GM11168 (cell line): ENCODE results near the gene FRRS1.

Source experiments
- in situ Hi-C: fragments of 300-500 bp; cut with MboI; formaldehyde crosslinking; loops from one replicate; pipeline ENCODE4 v1.12.0; 2022; ENCODE audit warnings: low sequenced_read_pairs; ENCODE audit not compliant: unreplicated experiment

FRRS1 gene

DNA sequence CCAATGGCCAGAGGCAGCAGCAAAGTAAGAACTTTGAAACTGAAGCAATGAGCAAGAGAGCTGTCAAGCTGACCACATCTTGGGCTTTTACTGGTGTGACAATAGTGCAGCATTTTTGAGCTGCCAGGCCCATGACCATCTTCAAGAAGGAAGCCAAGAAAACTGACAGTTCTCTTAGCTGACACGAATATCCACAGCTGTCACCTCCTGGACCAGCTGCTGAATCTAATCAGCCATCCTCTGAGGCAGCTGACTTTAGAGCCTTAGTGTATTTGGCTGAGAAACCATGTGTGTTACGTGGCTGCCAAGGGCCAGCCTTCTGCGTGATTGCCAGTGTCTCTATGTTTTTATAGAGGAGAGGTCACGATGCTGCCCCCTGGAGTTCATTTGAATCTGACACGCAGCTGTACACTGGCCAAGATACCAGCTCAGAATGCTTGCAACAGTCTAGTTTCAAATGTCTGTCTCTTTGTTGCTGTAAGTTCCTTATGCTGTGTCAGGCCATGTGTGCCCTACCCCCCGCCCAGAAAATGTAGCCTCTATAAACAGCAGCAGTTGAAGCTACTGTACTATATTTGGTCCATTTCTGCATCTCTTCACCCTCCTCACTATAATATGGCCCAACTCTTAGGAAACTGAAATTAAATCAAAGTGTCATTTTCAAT, 80.8 kb downstream of the FRRS1 start:
- in situ Hi-C loops = no loop called here

DNA sequence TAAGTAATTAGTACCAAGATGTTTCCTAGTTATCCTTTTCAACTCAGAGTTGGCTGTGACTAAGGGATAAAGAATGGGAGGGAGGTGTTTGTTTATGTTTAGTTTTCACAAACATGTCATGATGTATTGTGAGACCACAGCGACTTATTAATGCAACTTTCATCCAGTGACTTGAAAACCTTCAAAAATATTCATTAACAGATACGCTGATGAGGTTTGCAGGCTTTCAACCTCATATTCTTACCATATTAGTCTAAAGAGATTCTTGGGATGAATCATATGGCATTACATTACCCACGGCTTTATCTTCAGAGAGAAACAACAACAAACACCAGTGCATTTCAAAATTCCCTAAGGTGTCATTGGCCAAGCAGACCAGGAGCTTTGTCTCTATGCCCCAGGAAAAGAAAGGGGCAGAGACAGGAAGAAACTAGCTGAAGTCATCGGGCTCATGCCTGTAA, 84.1 kb downstream of the FRRS1 start:
- in situ Hi-C loops = no loop called here

DNA sequence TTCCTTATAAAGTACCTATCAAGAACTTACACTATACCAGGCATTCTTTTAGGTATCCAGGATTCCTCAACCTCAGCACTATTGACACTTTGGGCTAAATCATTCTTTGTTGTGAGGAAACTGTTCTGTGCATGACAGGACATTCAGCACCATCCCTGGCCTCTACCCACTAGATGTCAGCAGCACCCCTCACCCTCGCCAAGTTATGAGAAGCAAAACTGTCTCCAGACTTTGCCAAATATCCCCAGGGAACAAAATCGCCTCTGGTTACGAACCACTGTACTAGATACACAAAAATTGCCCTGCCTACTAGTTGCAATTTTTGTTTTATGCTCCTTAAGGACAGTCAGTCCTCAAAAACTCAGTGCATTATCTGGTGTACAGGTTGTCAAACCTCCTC, 84.9 kb downstream of the FRRS1 start:
- in situ Hi-C loops = no loop called here

DNA sequence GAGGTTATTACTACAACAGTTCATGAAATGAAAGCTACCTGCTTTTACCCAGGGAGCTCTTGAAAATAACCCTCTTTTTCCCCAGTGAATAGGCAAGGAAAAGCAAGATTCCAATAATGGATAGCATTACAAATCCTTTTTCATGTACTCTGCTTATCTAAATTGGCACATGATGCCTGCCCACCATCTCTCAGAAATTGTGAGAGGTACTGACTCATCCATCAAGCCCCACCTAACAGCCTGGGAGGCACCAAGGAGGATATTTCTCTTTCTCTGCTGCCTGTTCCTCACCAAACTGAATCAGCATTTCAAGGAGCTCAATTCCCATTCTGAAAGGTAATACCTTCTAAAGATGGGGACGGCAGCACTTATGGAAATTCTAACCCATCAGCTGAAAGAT, 86.2 kb downstream of the FRRS1 start:
- in situ Hi-C loops = no loop called here

DNA sequence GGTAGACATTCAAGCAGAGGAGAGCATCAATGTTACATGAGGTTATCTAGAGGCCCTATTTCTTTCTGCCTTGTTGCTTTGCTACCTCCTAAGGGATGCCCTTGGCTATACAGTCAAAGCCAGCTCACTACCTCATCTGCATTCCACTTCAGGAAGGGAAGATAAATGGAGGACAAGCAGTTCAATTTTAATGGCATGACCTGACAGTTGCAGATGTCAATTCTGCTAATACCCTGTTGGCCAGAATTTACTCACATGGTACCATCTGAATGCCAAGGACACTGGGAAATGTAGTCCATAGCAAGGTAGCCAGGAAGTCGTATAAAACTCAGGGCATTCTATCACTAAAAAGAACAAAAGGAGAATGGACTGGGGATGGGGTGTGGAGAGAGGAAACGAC, 89.0 kb downstream of the FRRS1 start:
- in situ Hi-C loops = no loop called here

DNA sequence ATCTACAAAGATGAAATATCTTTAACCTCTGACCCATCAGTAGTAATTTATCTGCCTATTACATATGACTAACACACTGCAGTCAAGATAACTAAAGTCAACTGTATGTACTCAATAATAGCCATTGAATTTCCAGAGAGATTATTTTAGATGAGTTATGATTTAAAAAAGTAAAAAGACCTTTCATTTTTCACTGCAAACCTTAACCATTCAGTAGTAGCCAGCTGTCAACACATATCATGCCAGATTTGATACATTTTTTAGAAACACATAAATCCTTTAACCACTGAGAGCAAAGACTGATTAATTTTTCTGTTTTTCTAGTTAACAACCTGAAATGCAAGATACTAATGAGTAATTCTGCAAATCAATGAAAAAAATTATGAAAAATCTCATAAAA, 89.6 kb downstream of the FRRS1 start:
- in situ Hi-C loops = no loop called here

DNA sequence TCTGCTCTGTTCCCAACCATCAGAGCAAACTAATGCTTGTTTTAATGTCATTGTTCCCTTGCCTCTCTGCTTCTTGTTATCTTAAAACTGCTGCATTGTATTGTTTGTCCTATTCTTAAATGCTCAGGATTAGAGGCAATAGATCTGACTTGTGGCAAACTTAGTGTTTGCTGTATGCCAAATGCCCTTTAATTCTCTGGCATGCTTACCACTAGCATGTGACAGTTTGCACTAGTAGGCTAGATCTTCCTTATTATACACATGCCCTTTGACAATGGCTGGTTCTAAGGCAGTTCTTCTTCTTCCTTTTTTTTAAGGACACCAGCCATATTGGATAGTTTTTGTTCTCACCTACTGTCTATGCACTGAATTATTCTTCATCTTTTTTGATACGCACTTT, 90.4 kb downstream of the FRRS1 start:
- in situ Hi-C loops = no loop called here

DNA sequence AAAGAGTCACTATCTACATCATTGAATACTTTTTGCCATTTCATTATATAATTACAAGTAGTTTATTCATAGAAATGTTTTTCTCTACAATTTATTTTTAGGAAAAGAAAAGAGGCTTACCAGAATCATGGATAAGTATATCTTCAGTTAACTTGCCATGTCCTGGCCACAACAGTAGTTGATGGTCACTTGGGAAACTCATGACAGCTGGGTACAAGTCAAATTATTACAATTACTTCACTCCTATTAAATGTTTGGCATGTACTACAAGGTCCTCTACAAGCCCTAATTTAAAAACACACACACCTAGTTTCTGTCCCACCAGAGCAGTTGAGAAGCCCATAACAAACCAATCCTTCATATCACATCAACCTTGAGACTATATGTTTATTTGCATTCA, 91.1 kb downstream of the FRRS1 start:
- in situ Hi-C loops = no loop called here

DNA sequence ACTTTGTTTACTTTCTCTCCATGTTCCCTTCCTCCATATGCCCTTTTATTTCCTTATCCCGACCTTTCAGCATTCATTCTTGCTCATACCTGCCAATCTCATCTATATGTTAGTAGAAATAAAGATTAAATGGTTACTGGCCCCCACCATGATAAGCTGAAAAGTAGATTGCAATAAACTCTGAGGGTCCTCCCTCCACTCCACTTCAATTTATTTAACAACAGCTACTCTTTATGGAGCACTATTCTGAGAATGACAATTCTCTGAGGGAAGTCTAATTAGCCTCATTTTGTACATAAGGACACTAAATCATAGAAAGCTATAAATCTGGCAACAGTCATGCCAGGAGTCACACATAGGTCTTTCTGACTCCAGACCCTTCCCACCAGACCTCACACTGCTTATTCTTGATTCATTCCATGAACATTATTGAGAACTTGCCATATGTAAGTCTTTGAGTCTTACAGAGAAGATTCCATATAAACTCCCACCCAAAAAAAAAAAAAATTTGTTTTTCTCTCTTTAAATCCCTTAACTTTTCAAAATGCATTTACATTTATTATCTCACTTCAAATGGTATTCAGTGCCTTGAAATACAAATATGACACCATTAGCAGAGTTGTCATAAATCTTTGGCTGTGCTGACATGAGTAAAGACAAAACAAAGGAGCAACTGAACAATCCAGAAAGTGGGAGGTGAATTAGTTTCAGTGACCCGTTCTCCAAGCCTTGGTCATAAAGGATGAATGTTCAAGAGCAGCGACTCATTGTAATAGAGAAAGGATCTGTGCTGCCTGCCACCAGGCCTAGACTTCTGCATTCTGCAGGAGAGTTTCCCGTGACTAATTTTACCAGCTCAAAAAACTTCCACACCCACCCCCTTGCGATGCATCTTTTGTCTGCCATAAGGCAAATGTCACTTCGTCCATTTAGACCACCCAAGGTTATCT, 92.0 kb downstream of the FRRS1 start:
- in situ Hi-C loops = no loop called here

DNA sequence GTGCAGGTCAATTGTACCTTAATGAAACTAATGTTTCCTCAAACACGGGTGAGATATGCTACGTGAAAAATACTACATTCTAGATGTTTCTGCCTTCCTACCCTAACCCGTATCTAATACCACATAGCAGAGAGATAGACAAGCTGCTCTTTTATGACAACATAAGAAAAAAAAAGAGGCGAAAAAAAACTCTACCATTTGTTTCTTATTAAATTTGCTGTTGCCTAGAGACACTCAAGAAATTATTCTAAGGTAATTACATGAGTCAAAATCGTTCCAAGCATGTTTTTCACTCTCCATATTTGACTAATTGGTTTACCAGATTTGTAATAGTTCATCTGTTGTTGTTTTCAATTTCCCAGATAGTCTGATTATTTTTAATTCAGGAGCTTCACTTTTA, 93.1 kb downstream of the FRRS1 start:
- in situ Hi-C loops = no loop called here

DNA sequence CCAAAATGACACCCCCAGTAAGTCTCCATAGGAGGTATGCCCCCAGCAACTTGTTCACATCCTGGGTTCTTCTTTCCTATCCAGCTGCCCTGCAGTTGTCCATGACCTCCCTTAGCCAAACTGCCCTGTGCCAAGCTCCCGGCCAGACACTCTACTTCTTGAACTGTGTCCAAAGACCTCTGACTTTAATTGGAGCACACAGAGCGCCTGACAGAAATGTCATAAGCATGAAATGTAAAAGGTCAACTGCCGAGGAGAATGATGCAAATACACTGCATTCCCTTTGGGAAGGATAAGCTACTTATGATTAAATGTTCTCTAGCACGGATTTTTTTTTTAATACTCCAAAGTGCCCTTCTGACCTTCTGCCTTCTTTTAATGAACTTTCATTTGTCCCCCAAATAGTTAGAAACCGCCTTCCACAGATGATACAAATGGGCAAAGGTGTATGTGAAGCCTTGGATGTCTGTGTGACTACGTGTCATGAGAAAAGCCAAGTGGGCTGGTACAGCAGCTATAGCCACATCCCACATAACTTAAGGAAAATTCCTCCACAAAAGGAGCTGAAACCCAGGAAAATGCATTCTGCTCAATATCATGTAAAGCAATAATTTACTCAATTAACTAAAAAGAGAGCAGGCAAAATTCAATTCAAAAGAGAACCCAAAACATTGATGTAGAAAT, 93.8 kb downstream of the FRRS1 start:
- in situ Hi-C loops = no loop called here

DNA sequence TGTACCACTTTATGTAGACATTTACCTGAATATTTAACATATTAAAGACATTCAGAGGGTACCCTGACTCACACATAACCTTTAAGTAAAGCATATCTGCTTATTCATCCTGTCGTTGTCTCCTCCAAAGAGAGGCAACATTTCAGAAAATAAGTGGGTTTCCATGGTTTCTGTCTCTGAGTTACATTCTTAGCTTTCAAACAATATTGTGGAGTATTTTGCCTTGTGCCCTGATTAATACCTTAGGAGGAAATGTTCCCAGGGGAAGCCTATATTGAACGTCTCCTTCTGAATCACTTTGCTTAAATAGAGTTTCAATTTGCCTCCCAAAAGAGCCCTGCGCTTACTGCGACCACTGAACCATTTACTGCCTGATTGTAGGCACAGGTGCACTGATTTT, 94.4 kb downstream of the FRRS1 start:
- in situ Hi-C loops = no loop called here

DNA sequence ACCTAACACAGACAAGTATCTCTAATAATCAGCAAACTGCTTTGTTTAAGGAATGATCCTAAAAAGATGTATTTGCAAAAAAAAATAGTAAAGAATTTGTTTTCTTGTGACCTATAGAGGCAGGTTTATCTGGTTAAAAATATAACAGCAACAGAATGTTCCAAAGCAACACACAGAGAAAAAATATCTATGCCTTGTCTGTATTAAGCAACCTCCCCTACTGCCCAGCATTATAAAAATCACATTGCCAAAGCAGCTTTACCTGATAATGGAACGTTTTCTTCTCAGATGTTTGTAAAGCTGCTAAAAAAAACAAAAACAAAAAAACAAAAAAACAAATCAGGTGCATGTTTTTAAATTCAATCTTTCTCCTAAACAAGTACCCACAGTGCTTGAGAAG, 95.9 kb downstream of the FRRS1 start:
- in situ Hi-C loops = no loop called here

DNA sequence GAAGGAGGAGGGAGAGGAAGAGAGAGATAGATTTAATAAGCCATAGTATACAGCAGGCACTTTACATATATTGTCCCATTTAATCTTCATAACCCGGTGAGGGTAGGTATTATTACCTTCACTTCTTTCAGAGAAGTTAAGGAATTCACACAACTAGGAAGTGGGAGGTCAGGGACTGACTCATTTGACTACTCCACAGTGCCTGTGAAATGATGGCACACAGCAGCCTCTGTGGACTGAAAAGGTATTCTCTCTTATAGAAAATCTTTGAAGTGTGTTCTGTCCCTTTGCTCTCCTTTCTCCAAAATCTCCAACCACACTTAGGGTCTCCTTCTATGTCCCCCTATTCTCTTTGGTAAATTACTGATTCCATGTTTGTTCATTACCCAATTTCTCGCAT, 96.6 kb downstream of the FRRS1 start:
- in situ Hi-C loops = no loop called here

DNA sequence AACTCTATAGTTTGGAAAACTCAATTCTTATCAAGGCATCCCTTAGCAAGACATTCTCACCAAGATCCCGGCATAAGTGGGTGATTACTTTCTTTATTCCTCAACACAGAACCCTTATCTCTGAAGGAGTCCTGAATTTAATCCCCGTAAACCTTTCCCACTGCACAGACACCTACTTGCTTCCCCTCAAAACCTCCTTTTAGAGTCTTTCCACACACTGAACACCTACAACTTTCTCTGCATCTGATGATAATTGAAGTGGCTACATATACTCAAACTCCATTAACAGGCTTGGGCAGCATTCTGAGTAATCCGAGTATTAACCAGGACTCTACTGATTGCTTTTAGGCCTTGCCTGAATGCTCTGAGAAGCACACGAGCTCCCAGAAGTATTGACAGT, 97.1 kb downstream of the FRRS1 start:
- in situ Hi-C loops = no loop called here

DNA sequence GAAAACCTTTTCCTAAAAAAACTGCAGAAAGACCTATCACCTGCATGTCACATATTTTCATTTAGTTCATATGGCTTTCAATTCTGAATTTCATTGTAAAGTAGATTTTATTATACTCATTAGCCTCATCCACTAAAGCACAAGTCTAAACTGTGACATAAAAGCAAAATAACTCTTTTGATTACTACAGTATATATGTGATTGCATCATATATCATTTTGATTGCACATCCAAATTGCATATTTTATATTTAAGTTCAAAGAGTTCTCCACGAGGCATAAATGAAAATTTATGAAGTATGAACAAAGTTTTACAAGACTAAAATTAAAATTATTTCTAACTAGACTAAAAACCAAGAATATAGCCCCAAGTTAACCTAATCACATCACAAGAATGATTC, 101.2 kb downstream of the FRRS1 start:
- in situ Hi-C loops = no loop called here

DNA sequence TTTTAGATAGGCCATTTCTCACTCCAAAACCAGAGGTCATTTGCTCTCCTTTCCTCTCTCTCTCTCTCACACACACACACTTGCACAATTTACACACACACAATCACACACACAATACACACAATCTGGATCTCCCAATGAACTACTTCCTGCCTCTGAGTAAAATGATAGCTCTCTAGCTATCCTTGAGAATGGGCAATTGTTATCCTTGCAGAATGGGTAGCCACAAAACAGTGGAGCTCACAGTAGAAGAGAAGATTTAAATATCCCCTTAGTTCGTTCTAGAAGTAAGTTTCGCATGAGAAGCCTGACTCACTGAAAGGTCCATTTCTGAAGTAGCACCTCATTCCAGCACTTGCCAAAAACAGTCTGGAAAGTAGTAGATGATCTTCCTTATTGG, 102.9 kb downstream of the FRRS1 start:
- in situ Hi-C loops = no loop called here

DNA sequence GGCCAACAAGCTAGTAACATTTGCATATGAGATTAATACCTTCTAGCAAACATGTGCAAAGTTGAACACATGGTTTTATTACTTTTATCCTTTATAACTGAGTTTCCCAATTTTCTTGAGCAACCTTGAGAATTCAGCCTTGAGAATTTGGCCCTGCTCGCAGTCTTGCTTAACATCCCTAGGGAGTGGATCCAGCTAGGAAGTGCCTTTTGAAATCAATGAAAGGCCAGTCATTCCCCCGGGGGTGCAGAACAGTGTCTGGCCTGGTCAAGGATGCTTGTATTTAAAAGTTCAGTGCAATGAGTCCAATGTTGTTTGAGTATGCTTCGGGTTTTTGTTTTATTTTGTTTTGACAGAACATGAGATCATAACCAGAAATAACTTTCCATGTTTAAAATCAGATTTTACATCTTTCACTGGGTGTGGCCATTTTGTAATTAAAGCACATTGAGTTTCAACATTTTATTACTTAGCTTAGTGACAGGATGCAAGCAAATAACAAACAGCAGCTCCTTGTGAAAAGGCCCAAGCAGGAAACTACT, 103.8 kb downstream of the FRRS1 start:
- in situ Hi-C loops = no loop called here

DNA sequence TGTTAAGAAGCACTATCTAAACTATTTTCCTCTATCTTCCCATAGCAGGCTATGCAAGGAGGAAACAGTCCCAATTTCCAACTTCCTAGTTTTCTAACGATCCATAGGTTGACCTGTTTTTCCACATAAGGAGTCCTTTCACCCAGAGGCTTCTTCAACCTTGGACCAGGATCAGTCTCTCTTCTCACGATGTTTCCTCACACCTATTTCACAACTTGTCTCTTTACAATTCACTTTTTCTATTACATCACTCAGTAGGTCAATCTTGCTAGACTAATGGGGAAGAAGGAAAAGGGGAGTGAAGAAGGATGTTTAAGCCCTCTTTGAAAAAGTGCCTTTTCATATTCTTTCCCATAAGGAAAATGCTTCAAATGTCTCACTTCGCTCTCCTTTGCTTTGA, 104.7 kb downstream of the FRRS1 start:
- in situ Hi-C loops = no loop called here

DNA sequence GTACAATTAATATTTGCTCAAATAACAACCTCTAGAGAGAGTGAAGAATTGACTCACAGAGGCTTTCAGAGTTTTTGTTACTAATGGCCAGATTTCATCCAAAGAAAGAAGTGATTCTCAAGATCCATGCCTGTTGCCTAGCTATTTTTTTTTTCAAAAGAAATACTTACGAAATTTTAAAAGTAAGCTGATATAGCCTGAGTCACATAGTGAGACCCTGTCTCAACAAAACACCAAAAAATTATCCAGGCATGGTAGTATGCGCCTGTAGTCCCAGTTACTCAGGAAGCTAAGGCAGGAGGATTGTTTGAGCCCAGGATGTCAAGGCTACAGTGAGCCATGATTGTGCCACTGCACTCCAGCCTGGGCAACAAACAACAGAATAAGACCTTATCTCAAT, 105.9 kb downstream of the FRRS1 start:
- in situ Hi-C loops = no loop called here

DNA sequence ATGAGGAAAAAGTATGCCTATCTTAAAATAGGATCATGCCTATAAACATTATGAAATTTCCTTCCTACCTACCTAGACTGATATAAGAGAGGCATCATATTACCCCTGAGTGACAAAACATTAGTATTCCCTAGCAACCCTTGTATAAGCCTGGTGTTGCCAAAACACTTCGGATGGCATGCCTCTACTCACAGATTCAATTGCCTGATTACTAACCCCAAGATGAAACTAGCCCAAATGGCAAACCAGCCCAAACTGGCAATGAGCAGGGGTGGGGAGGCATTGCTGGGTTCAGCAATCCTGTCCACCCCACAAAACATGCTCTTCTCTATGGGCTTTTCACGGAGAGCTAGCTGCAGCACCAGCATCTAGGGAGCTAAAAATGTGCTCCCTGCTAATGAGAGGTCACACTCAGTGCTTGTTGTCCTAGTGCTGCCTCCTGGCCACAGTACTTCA, 106.7 kb downstream of the FRRS1 start:
- in situ Hi-C loops = no loop called here
